Motor neuron (in vitro differentiated cells): ENCODE measurements around the gene ARFIP1. TPM values are rescaled to one million over a fixed set of nuclear protein-coding genes. Genes with fewer than 3 reads are reported as not detected.
"Not testable (repeated sequence)": the region's sequence is repeated elsewhere in the genome, so short reads cannot be mapped to it uniquely, and the experiment has no call there.

Source experiments
- ATAC-seq, 8 experiments: fragments of 200-7000 bp; cut with Tn5 transposase; replicated peaks in 6 of 8; 2 replicates each; pipeline ENCODE4 v1.8.0; 2021; ENCODE audit warnings: mild to moderate bottlenecking in 8 of 8, moderate library complexity in 8 of 8
- H3K27ac ChIP-seq, 2 donors: fragments of 250-450 bp; sonication (Bioruptor Pico); 2 replicates each; pipeline ENCODE4 v1.9.0; 2021; ENCODE audit warnings: antibody characterized with exemption in 2 of 2, mild to moderate bottlenecking in 2 of 2, moderate library complexity in 1 of 2
- H3K4me1 ChIP-seq, 2 donors: fragments of 250-450 bp; sonication (Bioruptor Pico); replicated peaks in 1 of 2; 2 replicates each; pipeline ENCODE4 v1.6.1; 2021; ENCODE audit warnings: antibody characterized with exemption in 2 of 2, mild to moderate bottlenecking in 2 of 2, moderate library complexity in 1 of 2
- H3K4me3 ChIP-seq, 5 donors: fragments of 250-450 bp; sonication (Bioruptor Pico); 2 replicates each; pipeline ENCODE4 v1.9.0; 2021; ENCODE audit warnings: antibody characterized with exemption in 5 of 5, mild to moderate bottlenecking in 5 of 5, moderate library complexity in 4 of 5
- WGBS, 10 experiments: fragments of 450-650 bp; shearing (Covaris generic); methylation state at CpG; one replicate each; pipeline ENCODE4 v1.0.0; 2022; 5-methylcytosine and 5-hydroxymethylcytosine counted together
- in situ Hi-C, 9 experiments: fragments of 400-800 bp; cut with MboI; loops; one replicate each; pipeline ENCODE4 v1.15.0; 2021; ENCODE audit warnings: low sequenced_read_pairs in 9 of 9, low pct_unique_long_range_greater_than_20kb in 2 of 9; ENCODE audit not compliant: unreplicated experiment in 9 of 9
- total RNA-seq, 8 experiments: library from RNA; unstranded; fragments of 300-600 nt; gene quantifications; 2 replicates each; pipeline versions ENCODE4 v1.2.3 to v1.2.4, GENCODE V29; 2022

The ARFIP1 gene
- total RNA-seq, 8 experiments from 2014 or later, result 20.6 to 41.9 (median 29.7) TPM

DNA sequence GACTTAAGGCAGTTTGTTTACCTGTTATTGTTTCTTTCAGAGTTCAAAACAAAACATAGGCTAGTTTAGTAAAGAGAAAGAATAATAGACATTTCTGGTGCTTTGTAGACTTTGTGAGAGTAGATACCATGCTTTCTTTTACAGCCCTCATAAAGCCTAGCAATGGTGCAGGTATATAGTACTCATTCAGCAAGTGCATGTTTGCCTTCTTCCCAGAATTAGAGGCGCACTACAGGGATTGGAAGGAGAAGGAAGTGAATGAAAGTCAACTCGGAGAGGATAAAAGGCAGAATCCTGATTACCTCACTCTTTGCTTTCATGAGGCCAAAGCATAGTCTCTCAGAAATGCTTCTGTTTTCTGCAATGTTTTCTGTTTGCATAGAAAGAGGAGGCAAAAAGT is 113.2 kb downstream of the ARFIP1 start:
- in situ Hi-C loops, result no loop called here
- no peaks in the 10 kb centered on the region for H3K4me1 ChIP-seq
- no peak overlapping the region for H3K27ac ChIP-seq
- WGBS, 10 experiments, result 59 to 94% (median 75%) methylated on average over 1 to 2 of the region's 2 CpGs; no CpG with 5 or more reads in 2 of the 10 experiments
- peak in 2 of 8 experiments; percentile 40 to 81 for ATAC-seq
- no peak overlapping the region for H3K4me3 ChIP-seq

DNA sequence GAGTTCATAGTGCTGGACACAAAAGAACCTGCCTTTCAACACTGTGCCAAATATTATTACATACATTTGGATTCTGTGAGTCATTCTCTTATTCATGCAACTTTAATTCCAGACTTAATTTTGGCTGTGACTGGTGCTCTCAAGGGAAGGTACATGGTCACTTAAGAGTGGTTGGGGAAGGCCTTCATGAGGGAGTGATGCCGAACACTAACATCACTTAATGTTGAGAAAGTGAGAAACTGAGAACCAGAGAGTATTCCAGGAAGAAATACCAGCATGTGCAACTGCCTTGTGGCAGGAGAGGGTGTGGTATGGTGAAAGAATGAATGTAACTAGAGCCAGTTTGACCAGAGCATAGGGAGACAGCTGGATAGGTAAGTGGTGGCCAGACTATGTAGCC is 114.9 kb downstream of the ARFIP1 start:
- in situ Hi-C loops, result no loop called here
- H3K4me3 ChIP-seq, result no peak overlapping the region
- peak in 3 of 8 experiments; percentile 45 to 95 (median 92) for ATAC-seq
- H3K4me1 ChIP-seq, result no peaks in the 10 kb centered on the region
- H3K27ac ChIP-seq, result no peak overlapping the region
- 50 to 100% (median 100%) methylated on average over 1 of the region's 1 CpG; no CpG with 5 or more reads in 4 of the 10 experiments for WGBS, 10 experiments

DNA sequence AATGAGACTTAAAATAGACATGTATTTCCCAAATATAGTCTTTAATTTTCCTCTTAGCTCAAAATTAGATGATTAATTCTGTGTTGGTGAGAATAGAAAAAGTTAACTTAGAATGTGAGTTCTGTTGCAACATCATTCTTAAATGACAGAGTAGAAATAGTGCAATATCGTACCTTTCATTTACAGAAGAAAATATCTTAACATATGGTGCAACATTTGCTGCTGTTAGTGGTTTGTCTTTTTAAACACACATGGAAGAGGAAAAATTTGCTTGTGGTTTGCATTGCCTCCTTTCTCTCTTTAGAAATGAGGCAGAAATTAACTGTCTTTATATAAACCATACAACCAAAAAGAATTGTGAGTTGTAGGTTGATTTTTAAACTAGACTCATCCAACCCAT is 117.1 kb downstream of the ARFIP1 start:
- in situ Hi-C loops, result no loop called here
- H3K27ac ChIP-seq, result no peak overlapping the region
- no peaks in the 10 kb centered on the region for H3K4me1 ChIP-seq
- no peak for ATAC-seq
- 14 to 100% (median 88%) methylated on average over 1 of the region's 1 CpG; no CpG with 5 or more reads in 3 of the 10 experiments for WGBS, 10 experiments
- H3K4me3 ChIP-seq, result no peak overlapping the region

DNA sequence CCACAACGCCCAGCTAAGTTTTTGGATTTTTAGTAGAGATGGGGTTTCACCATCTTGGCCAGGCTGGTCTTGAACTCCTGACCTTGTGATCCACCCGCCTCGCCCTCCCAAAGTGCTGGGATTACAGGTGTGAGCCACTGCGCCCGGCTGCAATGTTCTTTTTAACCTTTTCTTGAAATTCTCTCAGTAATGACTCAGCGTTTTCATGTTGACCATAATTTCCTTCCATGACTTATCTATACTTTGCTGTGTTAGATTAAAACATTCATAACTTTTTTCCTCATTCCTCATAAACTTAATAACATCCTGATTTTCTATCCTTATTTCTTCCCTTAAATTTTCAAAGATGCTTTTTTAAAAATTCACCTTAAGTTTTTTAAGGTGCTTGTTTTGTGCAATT is 118.4 kb downstream of the ARFIP1 start:
- H3K4me1 ChIP-seq, H3K4me3 ChIP-seq, in situ Hi-C loops, H3K27ac ChIP-seq, ATAC-seq: not testable (repeated sequence)
- 60 to 100% (median 100%) methylated on average over 1 to 6 of the region's 6 CpGs; no CpG with 5 or more reads in 2 of the 10 experiments for WGBS, 10 experiments

DNA sequence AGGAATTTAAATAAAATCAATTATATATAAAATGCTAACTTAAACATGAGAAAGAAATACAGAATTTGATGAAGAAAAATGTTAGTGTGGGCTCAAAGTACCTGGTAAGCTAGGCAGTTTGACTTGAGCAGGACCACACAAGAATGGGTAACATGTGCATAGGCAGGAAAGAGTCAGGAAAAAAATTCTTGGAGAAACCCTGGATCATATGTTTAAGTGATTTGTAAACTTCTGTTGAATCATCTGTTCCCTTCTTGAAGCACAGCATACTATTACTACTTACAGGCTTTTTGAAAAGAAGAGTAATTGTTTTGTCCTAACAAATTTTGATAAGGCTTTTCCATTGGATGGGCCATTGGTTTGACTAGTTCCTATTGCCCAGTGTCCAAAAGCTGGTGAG is 118.9 kb downstream of the ARFIP1 start:
- Histone ChIP-seq H3K4me1 (no peaks in the 10 kb centered on the region), H3K27ac (no peak overlapping the region), H3K4me3 (no peak overlapping the region)
- ATAC-seq, result no peak
- in situ Hi-C loops, result no loop called here

DNA sequence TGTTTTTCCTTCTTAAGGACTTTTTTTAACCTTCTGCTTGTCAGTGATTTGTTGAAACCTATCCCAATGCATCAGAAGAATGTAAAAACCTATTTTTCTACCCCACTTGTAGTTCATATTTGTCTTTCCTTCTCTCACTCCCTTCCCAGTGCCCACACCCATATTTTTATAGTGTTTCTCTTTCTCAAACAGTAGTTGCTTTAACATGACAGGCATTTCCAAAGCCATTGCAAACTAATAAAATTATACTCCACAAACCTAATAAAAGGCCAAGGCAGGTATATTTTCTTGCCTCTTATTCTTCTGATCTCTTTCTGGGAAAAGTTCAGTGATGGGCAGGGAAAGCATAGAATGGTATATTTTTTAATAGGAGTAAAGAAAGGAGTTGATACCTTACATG is 120.6 kb downstream of the ARFIP1 start:
- in situ Hi-C loops, result no loop called here
- Histone ChIP-seq H3K4me3 (no peak overlapping the region), H3K27ac (no peak overlapping the region), H3K4me1 (no peaks in the 10 kb centered on the region)
- no peak for ATAC-seq

DNA sequence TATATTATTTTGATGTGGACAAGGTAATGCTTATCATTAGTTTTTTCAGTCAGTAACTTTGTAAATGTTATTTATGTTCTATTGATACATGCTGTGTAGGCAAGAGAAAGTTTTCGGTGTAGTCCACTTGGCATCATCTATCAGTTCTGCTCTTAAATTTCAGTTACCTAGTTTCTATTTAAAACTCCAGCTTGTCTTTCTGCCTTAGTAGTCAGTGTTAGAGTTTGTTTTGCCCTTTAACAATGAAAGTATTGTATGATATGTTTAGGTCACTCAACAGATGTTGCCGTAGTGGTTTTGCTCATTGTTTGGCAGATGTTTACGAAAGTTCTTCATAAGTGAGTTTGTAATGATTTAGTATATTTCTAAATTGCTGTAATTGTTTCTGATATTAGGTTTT is 121.5 kb downstream of the ARFIP1 start:
- in situ Hi-C loops, result no loop called here
- H3K4me1 ChIP-seq, result no peaks in the 10 kb centered on the region
- H3K4me3 ChIP-seq, result no peak overlapping the region
- ATAC-seq, result no peak
- H3K27ac ChIP-seq, result no peak overlapping the region
- WGBS, 10 experiments, result 86 to 100% (median 92%) methylated on average over 1 to 3 of the region's 3 CpGs; no CpG with 5 or more reads in 1 of the 10 experiments

DNA sequence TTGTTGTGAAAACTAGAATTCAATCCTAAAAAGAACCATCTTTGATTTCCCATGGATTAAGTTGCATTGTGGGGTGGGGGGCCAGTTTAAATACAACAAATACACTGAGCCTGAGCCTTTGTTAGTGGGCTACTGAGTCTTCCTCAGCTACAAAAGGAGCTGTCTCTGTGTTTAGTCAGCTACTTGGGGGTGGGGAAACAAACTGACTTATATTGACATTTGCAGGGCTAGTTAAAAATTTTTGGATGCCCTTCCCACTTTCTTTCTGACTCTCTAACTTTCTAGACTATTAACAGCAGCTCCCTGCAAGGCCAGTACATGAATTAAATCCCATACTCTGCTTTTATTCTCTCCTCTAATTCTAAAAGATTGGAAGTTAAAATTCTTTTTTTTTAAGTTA is 123.9 kb downstream of the ARFIP1 start:
- Histone ChIP-seq H3K27ac (no peak overlapping the region), H3K4me1 (no peaks in the 10 kb centered on the region), H3K4me3 (no peak overlapping the region)
- in situ Hi-C loops, result no loop called here
- no peak for ATAC-seq

DNA sequence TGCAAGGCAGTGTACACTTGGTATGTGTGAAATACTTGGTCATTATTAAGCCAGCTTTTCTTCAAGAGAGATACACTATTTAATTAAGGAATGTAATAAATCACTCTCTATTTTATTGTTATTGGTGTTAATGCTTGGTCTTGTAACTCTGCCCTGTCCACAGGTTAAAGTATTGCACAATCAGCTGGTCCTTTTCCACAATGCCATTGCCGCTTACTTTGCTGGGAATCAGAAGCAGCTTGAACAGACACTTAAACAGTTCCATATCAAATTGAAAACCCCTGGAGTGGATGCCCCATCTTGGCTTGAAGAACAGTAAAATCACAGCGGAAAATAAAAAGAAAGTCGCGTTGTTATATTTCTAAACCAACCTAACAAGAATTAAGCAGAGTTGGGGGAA is 130.1 kb downstream of the ARFIP1 start:
- no peak for ATAC-seq

DNA sequence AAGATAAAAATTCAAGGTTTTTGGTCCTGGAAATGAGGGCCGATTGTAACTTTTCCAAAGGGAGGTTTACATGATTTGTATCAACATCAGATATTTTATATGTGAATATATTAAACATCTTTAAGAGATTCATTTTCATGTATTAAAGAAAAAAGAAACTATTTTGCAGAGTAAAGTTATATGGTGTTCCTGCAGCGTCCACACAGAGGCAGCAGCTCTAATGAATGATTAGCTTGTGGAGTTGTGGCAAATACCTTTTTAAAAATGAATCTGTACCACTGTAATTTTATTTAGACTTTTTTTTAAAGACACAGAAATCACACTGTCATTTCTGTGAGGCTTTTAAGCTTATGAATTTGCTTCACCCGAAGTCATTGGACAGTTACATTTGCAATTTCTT is 130.8 kb downstream of the ARFIP1 start:
- H3K4me3 ChIP-seq, result no peak overlapping the region
- whole genome bisulfite sequencing, 10 experiments, result 60 to 94% (median 76%) methylated on average over 2 to 3 of the region's 3 CpGs
- in situ Hi-C loops, result no loop called here
- ATAC-seq, result no peak
- H3K27ac ChIP-seq, result no peak overlapping the region
- H3K4me1 ChIP-seq, result no peaks in the 10 kb centered on the region

More for the DNA sequence above, 130.1 kb downstream of the ARFIP1 start:
- Histone ChIP-seq H3K4me3 (no peak overlapping the region), H3K27ac (no peak overlapping the region), H3K4me1 (no peaks in the 10 kb centered on the region)
- 83 to 100% (median 99%) methylated on average over 1 to 4 of the region's 4 CpGs; no CpG with 5 or more reads in 2 of the 10 experiments for WGBS, 10 experiments
- in situ Hi-C loops, result no loop called here

DNA sequence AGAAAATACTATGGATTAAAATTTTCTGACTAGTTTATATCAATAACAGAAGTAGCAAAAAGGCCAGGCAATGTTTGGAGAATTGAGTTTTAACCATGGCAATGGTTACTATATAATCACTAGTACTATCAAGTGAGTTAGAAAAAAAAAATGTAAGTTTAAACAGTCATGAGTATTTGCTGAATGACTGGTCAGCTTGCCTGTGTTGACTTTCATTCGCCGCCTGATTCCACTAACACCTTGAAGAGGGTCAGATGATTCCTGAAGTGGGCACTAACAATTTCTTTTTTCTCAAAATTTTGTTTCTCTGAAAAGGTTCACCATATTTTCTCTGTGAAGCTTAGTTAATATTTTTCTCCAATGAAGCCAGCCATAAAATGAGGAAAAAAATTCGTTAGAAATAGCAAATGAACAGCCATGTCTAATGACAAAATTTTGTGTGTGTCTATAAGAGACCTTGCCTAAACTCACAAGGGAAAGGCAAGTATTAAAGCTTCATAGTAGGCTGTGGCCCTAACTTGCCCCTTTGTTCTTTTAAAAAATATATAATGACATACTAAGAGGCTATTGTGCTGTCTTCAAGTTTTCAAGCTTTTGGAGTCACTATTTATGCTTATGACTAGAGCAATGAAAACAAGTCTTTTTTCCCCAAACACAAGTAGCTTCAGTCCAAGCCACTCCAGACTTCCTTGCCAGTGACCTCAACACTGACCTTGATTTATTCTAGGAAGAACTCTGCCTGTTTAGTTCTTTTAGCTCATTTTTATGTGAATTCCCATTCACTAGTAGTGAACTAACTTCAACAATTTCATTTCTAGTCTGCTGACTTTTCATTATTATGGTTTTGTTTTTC is 138.0 kb downstream of the ARFIP1 start:
- in situ Hi-C loops, result no loop called here
- Histone ChIP-seq H3K4me1 (no peaks in the 10 kb centered on the region), H3K4me3 (no peak overlapping the region), H3K27ac (no peak overlapping the region)
- ATAC-seq, result no peak
- WGBS, 10 experiments, result 80 to 100% (median 95%) methylated on average over 1 to 3 of the region's 3 CpGs; no CpG with 5 or more reads in 2 of the 10 experiments

DNA sequence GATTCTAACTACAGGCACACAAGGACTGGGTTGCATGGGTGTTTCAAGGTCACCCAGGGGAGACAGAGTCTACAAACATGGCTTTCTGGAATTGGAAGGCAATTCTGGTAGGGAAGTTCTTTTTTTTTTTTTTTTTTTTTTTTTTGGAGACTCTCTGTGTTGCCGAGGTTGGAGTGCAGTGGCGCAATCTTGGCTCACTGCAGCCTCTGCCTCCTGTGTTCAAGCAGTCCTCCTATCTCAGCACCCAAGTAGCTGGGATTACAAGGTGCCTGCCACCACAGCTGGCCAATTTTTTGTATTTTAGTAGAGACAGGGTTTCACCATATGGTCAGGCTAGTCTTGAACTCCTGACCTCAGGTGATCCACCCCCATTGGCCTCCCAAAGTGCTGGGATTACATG is 140.1 kb downstream of the ARFIP1 start:
- Histone ChIP-seq H3K4me3 (no peak overlapping the region), H3K4me1 (no peaks in the 10 kb centered on the region), H3K27ac (no peak overlapping the region)
- in situ Hi-C loops, result no loop called here
- 75 to 100% (median 100%) methylated on average over 2 of the region's 2 CpGs; no CpG with 5 or more reads in 5 of the 10 experiments for WGBS, 10 experiments
- no peak for ATAC-seq

DNA sequence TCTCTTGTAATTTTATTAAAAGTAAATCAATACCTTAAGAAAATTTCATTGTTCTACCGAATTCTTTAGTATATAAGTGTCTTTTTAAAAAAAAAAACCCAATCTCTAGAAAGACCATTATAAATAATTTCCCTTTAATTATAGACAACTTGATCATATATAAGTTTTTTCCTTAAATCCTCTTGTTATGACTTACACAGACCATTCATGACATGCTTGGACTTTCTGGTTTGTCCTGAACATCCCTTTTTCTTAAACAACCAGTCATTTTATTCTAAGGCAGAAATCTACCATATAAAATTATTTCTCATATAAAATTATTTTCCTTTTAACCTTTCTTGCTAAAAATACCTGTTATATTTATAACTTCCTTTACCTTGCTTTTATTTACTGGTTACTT is 141.0 kb downstream of the ARFIP1 start:
- no peak overlapping the region for H3K4me3 ChIP-seq
- ATAC-seq, result no peak
- in situ Hi-C loops, result no loop called here
- WGBS, 10 experiments, result 0 to 91% (median 22%) methylated on average over 1 of the region's 1 CpG
- H3K4me1 ChIP-seq, result no peaks in the 10 kb centered on the region
- H3K27ac ChIP-seq, result no peak overlapping the region

DNA sequence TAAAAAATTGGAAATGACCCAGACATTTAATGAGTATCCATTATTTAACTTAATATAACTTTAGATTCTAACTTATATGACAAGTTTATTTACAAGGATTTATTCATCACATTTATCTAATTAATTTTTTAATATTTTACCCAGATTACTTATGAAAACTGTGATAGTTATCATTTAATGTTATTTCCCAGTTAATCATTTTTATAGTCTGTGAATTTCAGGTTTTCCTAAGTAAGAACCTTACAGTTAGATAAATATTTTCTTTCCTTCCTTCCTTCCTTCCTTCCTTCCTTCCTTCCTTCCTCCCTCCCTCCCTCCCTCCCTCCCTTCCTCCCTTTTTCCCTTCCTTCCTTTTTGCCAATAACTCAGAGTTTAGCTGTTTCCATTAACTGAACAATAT is 141.5 kb downstream of the ARFIP1 start:
- Histone ChIP-seq H3K4me3 (no peak overlapping the region), H3K27ac (no peak overlapping the region), H3K4me1 (no peaks in the 10 kb centered on the region)
- in situ Hi-C loops, result no loop called here
- ATAC-seq, result no peak
